Fibroblast of mammary gland (primary cell): ENCODE data around the gene TCF7L2.
A peak's percentile ranks its signal among the peaks of the same experiment; 100 is the strongest.

Experiments
- DNase-seq: peaks from one replicate; pipeline ENCODE4 v3.0.0-alpha.2; 2010; ENCODE audit warnings: low read depth
- H3K4me3 ChIP-seq: 2 replicates; pipeline ENCODE4 v1.5.1; 2011; ENCODE audit warnings: low read depth, mild to moderate bottlenecking, low read length, moderate library complexity; ENCODE audit not compliant: control insufficient read depth
- CTCF ChIP-seq: conservative IDR thresholded peaks from 2 replicates; pipeline ENCODE4 v1.5.1; 2011; ENCODE audit warnings: low read depth, low read length, inconsistent platforms; ENCODE audit not compliant: control insufficient read depth, insufficient read depth

The TCF7L2 gene

GRCh38 chr10:112949875-112950507 lies at the start of gene TCF7L2:
TCF7L2 (plus strand) TSS chr10:112950247; CDS start chr10:112950757, 510 bp downstream.
- TF ChIP-seq CTCF = no peak
- peak; percentile 95 for DNase-seq
- H3K4me3 ChIP-seq = peak within 1 kb of the TSS; percentile 84

- no peak overlapping the region for H3K4me3 ChIP-seq
- no peak for TF ChIP-seq CTCF
- DNase-seq = no peak
Measured at GRCh38 chr10:112902730-112903129, 47.3 kb upstream of the TCF7L2 start.

GRCh38 chr10:112904000-112904399 lies 46.0 kb upstream of the TCF7L2 start:
- no peak for TF ChIP-seq CTCF
- peak; percentile 67 for DNase-seq
- no peak overlapping the region for H3K4me3 ChIP-seq

GRCh38 chr10:112906945-112907344 lies 43.1 kb upstream of the TCF7L2 start:
- H3K4me3 ChIP-seq = no peak overlapping the region
- no peak for TF ChIP-seq CTCF
- no peak for DNase-seq

GRCh38 chr10:112907893-112908292 lies 42.2 kb upstream of the TCF7L2 start:
- TF ChIP-seq CTCF = no peak
- DNase-seq = peak; percentile 34
- H3K4me3 ChIP-seq = no peak overlapping the region

GRCh38 chr10:112911206-112911605 lies 38.8 kb upstream of the TCF7L2 start:
- DNase-seq = no peak
- no peak overlapping the region for H3K4me3 ChIP-seq
- TF ChIP-seq CTCF = no peak
